ENCODE results near the gene PTGES3L. TPM values are rescaled to one million over a fixed set of nuclear protein-coding genes. Genes with fewer than 3 reads are reported as not detected.

The PTGES3L gene
- polyA plus RNA-seq, 1 experiment: 1.9 TPM

DNA sequence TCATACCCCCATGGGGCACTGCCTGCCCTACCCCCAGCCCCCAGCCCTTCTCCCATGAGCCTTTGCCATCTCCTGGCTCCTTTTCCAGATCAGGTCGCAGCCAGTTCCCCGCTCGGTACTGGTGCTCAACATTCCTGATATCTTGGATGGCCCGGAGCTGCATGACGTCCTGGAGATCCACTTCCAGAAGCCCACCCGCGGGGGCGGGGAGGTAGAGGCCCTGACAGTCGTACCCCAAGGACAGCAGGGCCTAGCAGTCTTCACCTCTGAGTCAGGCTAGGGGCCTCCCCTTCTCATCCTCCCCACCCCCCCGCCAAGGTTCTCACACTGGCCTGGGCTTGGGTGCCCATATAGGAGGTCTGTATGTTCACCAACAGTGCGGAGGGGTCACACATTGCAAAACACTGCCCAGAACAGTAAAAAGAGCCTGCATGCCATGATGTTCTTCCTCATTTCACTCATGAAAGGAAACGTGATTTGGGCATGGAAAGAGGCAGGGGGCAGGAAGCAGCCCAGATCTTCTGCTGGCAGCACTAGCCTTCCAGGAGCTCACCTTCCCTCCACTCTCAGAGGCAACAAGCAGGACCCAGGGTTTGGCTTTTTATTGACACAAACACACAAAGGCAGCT is 34.3 kb upstream of the PTGES3L start:
- ChIA-PET POLR2A (interaction anchor here (0.6 to 2.6 kb wide), 2 partner anchors 16 to 52 kb away, joined by 5 to 10 read pairs; partner anchors contain the start of gene RPL27), CTCF (interaction anchor here (0.8 to 1.7 kb wide), 2 partner anchors 16 to 189 kb away, joined by 3 to 5 read pairs; partner anchors contain the start of gene RPL27)
- no peak overlapping the region for H3K4me3 ChIP-seq (ENCODE audit: low read depth, low read length)
- no peaks in the 10 kb centered on the region for H3K9me3 ChIP-seq (ENCODE audit: control insufficient read depth, insufficient read depth, low read length)
- DNase-seq (ENCODE audit: low read depth, low spot score): no peak
- TF ChIP-seq, protein P1, sequence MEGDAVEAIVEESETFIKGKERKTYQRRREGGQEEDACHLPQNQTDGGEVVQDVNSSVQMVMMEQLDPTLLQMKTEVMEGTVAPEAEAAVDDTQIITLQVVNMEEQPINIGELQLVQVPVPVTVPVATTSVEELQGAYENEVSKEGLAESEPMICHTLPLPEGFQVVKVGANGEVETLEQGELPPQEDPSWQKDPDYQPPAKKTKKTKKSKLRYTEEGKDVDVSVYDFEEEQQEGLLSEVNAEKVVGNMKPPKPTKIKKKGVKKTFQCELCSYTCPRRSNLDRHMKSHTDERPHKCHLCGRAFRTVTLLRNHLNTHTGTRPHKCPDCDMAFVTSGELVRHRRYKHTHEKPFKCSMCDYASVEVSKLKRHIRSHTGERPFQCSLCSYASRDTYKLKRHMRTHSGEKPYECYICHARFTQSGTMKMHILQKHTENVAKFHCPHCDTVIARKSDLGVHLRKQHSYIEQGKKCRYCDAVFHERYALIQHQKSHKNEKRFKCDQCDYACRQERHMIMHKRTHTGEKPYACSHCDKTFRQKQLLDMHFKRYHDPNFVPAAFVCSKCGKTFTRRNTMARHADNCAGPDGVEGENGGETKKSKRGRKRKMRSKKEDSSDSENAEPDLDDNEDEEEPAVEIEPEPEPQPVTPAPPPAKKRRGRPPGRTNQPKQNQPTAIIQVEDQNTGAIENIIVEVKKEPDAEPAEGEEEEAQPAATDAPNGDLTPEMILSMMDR (IDR thresholded peaks at IDR 0.05; ENCODE audit: low read depth, low read length): no peak
- H3K27me3 ChIP-seq (ENCODE audit: control insufficient read depth, insufficient read depth, low read length): no peaks in the 10 kb centered on the region
- H3K27ac ChIP-seq (ENCODE audit: low read depth, low read length): no peak overlapping the region

DNA sequence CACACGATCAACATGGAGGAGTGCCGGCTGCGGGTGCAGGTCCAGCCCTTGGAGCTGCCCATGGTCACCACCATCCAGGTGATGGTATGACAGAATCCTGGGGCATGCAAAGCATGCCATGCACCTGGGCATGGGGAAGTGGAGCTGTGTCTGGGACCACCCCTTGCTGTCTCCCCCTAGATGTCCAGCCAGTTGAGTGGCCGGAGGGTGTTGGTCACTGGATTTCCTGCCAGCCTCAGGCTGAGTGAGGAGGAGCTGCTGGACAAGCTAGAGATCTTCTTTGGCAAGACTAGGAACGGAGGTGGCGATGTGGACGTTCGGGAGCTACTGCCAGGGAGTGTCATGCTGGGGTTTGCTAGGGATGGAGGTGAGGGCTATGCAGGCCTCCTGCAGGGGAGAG is 33.4 kb upstream of the PTGES3L start:
- Histone ChIP-seq H3K4me3 (ENCODE audit: low read depth, low read length) (no peak overlapping the region), H3K27ac (ENCODE audit: low read depth, low read length) (no peak overlapping the region), H3K27me3 (ENCODE audit: control insufficient read depth, insufficient read depth, low read length) (no peaks in the 10 kb centered on the region), H3K9me3 (ENCODE audit: control insufficient read depth, insufficient read depth, low read length) (no peaks in the 10 kb centered on the region)
- CTCF ChIA-PET: interaction anchor here (1.5 kb wide), 1 partner anchor 11 kb away, joined by 6 read pairs; no protein-coding TSS in a partner anchor
- POLR2A ChIA-PET: interaction anchor here (0.6 to 2.6 kb wide), 2 partner anchors 15 to 53 kb away, joined by 5 to 10 read pairs; partner anchors contain the start of gene RPL27
- DNase-seq (ENCODE audit: low read depth, low spot score): no peak
- TF ChIP-seq, protein P1 (IDR thresholded peaks at IDR 0.05; ENCODE audit: low read depth, low read length): no peak

DNA sequence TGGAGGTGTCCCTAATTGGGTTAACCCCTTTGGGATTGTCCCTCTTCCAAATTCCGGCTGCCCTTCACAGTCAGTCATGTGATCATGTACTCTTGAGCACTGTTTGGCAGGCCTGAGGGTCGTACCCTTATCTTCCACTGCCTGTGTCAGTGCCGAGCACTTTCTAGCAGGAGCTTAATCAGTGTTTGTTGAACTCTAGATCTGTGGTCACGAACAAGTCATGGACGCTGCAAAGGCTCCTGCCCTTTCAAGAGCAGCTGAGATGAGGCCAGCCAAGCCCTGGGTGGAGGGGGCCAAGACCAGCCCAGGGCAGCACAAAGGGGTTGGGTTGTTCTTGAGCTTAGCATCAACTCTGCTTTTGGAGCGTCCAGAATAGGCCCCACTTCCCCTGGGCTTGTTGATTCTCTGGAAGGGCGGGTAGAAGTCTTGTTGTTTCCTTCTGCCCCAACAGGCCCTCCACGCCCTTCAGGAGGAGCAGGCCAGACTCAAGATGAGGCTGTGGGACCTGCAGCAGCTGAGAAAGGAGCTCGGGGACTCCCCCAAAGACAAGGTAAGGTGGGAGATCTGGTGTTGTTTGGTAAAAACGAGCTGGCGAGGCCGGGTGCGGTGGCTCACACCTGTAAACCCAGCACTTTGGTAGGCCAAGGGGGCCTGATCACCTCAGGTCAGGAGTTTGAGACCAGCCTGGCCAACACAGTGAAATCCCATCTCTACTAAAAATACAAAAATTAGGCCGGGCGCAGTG is 32.0 kb upstream of the PTGES3L start:
- H3K4me3 ChIP-seq (ENCODE audit: low read depth, low read length): no peak overlapping the region
- DNase-seq (ENCODE audit: low read depth, low spot score): no peak
- ChIA-PET POLR2A (interaction anchor here (2.6 kb wide), 1 partner anchor 14 kb away, joined by 10 read pairs; the partner anchor contains the start of gene RPL27), CTCF (interaction anchor here (1.5 kb wide), 1 partner anchor 13 kb away, joined by 6 read pairs; no protein-coding TSS in a partner anchor)
- no peaks in the 10 kb centered on the region for H3K9me3 ChIP-seq (ENCODE audit: control insufficient read depth, insufficient read depth, low read length)
- H3K27me3 ChIP-seq (ENCODE audit: control insufficient read depth, insufficient read depth, low read length): no peaks in the 10 kb centered on the region
- TF ChIP-seq, protein P1 (IDR thresholded peaks at IDR 0.05; ENCODE audit: low read depth, low read length): no peak
- no peak overlapping the region for H3K27ac ChIP-seq (ENCODE audit: low read depth, low read length)

GRCh38 chr17:43010667-43011308 is 30.9 kb upstream of the PTGES3L start:
- POLR2A ChIA-PET: no interaction called here
- no peak overlapping the region for H3K4me3 ChIP-seq (ENCODE audit: low read depth, low read length)
- H3K27ac ChIP-seq (ENCODE audit: low read depth, low read length): no peak overlapping the region
- CTCF ChIA-PET: interaction anchor here (1.0 kb wide), 1 partner anchor 13 kb away, joined by 3 read pairs; no protein-coding TSS in a partner anchor
- H3K9me3 ChIP-seq (ENCODE audit: control insufficient read depth, insufficient read depth, low read length): no peaks in the 10 kb centered on the region
- TF ChIP-seq, protein P1 (IDR thresholded peaks at IDR 0.05; ENCODE audit: low read depth, low read length): no peak
- no peak for DNase-seq (ENCODE audit: low read depth, low spot score)
- H3K27me3 ChIP-seq (ENCODE audit: control insufficient read depth, insufficient read depth, low read length): no peaks in the 10 kb centered on the region

All from AG04450 (cell line).